ENCODE measurements around the gene KRTAP6-3.

GRCh38 chr21:30629200-30629599 lies 37.0 kb downstream of the KRTAP6-3 start:
- TF ChIP-seq CTCF (conservative IDR thresholded peaks at IDR 0.05; ENCODE audit: low read depth in 2 of 2) = no peak
- no peak for TF ChIP-seq JUNB (IDR thresholded peaks at IDR 0.05; ENCODE audit: unreplicated experiment)
- TF ChIP-seq EZH2 (IDR thresholded peaks at IDR 0.05; ENCODE audit: low read depth, unreplicated experiment) = no peak
- TF ChIP-seq, protein P1, sequence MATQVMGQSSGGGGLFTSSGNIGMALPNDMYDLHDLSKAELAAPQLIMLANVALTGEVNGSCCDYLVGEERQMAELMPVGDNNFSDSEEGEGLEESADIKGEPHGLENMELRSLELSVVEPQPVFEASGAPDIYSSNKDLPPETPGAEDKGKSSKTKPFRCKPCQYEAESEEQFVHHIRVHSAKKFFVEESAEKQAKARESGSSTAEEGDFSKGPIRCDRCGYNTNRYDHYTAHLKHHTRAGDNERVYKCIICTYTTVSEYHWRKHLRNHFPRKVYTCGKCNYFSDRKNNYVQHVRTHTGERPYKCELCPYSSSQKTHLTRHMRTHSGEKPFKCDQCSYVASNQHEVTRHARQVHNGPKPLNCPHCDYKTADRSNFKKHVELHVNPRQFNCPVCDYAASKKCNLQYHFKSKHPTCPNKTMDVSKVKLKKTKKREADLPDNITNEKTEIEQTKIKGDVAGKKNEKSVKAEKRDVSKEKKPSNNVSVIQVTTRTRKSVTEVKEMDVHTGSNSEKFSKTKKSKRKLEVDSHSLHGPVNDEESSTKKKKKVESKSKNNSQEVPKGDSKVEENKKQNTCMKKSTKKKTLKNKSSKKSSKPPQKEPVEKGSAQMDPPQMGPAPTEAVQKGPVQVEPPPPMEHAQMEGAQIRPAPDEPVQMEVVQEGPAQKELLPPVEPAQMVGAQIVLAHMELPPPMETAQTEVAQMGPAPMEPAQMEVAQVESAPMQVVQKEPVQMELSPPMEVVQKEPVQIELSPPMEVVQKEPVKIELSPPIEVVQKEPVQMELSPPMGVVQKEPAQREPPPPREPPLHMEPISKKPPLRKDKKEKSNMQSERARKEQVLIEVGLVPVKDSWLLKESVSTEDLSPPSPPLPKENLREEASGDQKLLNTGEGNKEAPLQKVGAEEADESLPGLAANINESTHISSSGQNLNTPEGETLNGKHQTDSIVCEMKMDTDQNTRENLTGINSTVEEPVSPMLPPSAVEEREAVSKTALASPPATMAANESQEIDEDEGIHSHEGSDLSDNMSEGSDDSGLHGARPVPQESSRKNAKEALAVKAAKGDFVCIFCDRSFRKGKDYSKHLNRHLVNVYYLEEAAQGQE (IDR thresholded peaks at IDR 0.05; ENCODE audit: unreplicated experiment) = no peak
- TF ChIP-seq POLR2AphosphoS5 (IDR thresholded peaks at IDR 0.05; ENCODE audit: low read depth) = no peak
- no peak for TF ChIP-seq CREB1 (CRISPR knock-in tag; IDR thresholded peaks at IDR 0.05; ENCODE audit: low read depth)
- no peak for TF ChIP-seq NANOG (IDR thresholded peaks at IDR 0.05; ENCODE audit: borderline replicate concordance)
- TF ChIP-seq ETS1 (IDR thresholded peaks at IDR 0.05) = no peak
- no peak for TF ChIP-seq EZH2phosphoT487 (IDR thresholded peaks at IDR 0.05; ENCODE audit: unreplicated experiment)
- no peak for TF ChIP-seq ZNF331 (CRISPR knock-in tag; IDR thresholded peaks at IDR 0.05; ENCODE audit: low read depth)

Measured in GM23338 (cell line).